Inferior parietal cortex (tissue), 1 donor: ENCODE measurements around the gene TBC1D32.
A peak's percentile ranks its signal among the peaks of the same experiment; 100 is the strongest.
"Not testable (repeated sequence)": the region's sequence is repeated elsewhere in the genome, so short reads cannot be mapped to it uniquely, and the experiment has no call there.

Experiments
- DNase-seq: peaks from one replicate; pipeline ENCODE4 v3.0.0-alpha.2; 2016; ENCODE audit errors: extremely low spot score

Gene TBC1D32

DNA sequence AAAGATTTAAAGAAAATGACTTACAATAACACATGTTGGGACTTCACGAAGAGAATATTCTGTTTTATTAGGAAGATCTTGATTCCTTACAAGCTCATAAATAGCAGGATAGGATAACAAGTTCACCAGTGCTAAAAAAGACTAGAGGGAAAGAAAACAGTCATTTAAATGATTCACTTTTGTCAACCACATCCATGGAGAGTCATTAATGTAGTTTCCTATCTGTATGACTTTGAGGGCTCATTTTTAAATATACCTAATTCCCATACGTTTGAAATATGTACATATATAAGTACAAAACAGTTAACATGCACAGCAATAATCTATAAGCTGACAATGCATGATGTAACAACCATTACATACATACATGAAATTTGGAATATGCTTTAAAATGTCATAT is 111.1 kb downstream of the TBC1D32 start:
- DNase-seq, result no peak

DNA sequence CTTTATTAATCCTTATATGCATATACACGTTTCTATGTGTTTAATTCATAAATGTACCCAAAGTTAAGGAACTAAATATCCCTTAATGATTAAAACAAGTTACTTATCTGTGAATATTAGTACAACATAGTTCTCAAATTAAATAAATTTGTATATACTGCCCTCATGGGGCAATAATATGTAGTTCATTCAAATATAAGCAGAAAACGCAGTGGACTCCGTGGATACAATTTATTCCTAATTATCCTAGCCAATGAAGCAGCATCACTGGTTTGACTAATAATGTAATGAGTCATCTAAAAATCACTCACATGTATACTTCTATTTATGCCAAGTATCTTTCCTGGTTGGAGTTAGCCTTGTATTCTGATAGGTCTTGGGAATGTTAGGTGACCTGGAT is 111.6 kb downstream of the TBC1D32 start:
- DNase-seq, result peak; percentile 70

DNA sequence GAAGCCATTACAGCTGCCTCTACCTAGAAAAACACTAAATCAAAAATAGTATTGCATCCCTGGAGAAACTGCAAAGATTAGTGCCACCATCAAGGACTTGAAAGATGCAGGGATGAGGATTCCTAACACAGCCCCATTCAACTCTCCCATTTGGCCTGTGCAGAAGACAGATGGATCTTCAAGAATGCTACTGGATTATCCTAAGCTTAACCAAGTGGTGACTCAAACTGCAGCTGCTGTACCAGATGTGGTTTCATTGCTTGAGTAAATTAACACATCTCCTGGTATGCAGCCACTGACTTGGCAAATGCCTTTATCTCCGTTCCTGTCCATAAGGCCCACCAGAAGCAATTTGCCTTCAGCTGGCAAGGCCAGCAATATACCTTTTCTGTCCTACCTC is 117.4 kb downstream of the TBC1D32 start:
- DNase-seq, result no peak

DNA sequence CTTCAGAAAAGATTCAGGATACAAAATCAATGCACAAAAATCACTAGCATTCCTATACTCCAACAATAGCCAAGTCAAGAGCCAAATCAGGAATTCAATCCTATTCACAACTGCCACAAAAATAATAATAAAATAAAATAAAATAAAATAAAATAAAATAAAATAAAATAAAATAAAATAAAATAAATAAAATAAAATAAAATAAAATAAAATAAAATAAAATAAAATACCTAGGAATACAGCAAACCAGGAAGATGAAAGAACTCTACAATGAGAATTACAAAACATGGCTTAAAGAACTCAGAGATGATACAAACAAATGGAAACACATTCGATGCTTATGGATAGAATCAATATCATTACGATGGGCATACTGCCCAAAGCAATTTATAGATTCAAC is 120.9 kb downstream of the TBC1D32 start:
- not testable (repeated sequence) for DNase-seq

DNA sequence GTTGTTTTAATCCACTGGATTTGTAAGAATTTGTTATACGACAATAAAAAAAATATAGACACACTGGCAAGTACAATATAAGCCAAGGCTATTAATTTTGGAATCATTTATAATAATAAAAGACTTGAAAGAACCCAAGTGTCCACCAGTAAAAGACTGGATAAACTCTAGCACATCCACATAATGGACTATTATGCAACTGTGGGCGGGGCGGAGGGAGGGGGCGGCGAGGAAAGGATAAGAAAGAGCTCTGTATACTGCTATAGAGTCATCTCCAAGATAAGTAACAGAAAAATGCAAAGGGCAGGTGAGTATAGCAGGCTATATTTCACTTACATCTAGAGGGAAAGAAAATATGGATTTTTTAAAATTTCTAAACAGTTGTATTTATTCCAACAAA is 123.3 kb downstream of the TBC1D32 start:
- no peak for DNase-seq

DNA sequence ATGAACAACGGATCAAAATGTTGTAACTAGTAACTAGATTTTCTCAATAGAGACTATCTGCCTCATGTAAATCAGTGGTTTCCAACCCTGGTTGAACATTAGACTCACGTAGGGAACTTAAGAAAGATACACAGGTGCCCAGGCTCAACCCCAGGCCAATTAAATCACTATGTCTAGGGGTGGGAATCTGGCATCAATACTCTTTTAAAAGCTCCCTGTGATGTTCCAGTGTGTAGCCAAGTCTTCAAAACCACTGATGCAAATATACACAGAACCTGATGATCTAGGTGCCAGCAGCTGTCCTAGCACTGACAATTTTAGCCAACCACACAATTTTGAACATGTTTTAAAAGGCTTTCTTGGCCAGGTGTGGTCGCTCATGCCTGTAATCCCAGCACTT is 128.7 kb downstream of the TBC1D32 start:
- DNase-seq, result no peak

DNA sequence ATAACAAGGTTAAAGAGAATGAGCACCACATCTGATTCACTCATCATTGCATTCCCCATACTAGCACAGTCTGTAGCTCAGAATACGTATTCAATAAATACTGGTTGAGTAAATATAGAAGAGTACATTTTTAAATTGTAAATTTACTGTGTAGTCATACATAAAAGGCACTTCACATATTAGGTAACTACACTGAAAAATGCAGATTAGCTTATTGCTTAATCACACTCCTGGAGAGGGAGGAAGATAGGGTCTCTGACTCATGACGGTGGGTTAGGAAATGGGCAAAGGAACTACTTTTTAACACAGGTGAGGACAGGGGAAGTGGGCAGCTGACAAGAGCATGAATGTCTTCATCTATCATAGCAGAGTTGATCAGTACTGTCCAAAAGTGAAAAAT is 133.2 kb downstream of the TBC1D32 start:
- DNase-seq, result no peak

DNA sequence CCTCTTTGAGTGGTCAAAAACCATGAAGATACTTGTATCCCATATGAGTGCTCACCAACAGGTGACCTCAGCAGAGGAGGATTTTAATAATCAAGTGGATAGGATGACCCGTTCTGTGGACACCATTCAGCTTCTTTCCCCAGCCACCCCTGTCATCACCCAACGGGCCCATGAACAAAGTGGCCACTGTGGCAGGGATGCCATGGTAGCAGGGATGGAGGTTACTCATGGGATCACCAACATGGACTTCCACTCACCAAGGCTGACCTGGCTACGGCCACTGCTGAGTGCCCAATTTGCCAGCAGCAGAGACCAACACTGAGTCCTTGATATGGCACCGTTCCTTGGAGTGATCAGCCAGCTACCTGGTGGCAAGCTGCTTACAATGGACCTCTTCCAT is 138.2 kb downstream of the TBC1D32 start:
- DNase-seq, result not testable (repeated sequence)

DNA sequence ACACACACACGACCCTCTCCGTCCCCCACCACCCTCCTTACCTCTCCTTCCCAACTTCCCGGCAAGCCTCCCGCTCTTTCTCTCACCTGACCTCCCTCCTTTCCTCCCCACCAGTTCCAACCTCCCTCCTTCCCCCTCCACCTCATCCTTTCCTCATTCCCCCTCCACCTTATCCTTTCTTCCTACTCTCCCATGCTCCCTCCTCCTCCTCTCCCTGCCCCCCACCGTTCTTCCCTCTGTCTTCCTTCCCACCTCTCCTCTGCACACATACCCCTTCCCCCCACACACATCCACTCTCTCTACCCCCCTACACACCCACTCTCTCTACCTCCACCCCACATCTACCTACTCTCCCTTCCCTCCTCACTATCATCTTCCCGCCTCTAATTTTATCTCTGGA is 144.2 kb downstream of the TBC1D32 start:
- no peak for DNase-seq

DNA sequence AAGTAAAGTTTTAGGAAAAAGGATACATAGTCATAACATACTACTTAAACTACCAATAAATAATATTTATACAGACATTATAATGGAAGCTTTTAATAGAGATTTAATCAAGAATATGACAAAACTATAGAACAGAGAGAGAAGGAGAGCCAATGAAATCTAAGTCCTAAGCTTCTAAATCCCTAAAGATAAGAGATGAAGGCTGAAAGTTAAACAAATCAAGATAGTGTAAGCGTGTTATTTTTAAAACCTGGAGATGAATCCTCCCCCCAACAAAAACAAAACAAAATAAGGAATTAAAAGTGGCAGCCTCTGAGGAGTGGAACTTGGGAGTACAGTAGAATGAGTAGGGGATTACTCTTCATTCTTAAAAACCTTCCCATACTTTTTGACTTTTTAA is 145.9 kb downstream of the TBC1D32 start:
- no peak for DNase-seq

DNA sequence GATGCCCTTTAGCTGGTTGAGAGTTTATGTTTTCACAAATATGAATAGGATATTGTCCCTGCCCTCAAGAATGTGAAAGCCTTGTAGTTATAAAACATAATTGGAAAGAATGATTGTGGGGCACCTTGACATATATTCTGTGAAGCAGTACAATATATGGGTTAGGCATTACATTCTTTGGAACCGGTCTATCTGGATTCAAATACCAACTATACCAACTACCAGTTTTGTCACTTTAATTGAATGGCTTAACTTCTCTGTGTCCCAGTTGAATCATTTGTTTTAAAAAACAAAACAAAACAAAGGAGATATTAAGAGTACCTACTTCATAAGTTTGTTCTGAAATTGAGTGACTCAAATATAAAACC is 146.5 kb downstream of the TBC1D32 start:
- no peak for DNase-seq

DNA sequence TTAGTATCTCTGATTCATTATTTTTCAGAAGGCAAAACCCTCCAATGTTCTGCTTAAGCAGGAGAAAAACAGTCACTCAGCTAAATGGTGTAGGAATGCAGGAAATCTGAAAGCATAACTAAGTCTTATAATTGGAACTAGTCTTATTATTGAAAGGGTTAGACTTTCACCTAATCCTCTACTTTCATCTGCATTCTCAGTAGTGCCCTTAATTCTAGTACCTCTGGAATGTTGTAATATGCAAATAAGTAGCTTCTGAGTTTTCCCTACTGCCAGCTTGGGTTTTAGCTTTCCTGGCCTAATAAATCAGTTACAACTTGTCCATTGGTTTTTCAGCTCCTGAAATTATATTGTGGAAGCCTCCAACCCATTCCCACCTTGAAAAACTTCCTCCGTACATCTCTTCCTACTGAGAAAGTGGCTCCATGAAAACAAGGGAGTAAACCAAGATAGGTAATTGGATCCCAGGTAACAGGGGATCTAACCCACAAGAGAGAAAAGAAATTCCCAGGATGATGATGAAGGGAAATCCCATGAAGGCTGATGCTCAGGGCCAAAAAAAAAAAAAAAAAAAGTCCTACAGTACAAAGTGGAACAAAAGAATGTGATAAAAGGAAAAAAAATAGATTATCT is 147.0 kb downstream of the TBC1D32 start:
- no peak for DNase-seq

DNA sequence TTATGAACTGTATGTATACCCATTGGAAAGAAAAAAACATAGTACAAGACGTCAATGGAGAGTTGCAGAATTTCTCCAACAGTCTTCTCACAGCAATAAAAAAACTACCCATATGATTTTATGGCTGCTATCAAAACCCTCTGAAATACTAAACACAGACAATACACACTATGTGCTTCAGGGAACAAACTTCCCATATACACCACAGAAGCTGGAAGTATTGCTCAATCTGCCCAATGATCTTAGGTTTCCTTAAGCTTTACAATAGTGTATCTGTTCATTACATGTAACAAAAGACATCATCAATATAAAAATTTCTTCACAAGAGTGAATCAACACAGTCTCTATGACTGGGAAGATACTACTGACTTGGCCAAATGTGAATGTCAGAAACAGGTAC is 150.5 kb downstream of the TBC1D32 start:
- DNase-seq, result no peak

DNA sequence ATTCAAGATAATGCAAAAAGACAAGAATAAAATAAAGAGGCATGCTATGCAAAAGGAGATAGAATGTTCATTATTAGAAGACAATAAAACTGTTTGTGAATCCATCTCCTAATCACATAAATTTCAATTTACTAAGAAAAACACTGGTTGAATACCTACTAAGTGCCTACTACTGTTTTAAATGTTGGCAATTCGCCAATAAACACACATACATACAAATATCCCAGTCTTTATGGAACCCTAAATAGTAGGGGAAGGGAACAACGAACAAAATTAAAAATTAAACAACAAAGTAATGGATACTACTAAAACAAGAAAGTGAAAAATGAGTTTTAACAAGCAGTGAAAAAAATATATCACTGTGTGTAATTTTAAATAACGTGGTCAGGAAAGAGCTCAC is 158.5 kb downstream of the TBC1D32 start:
- DNase-seq, result no peak

DNA sequence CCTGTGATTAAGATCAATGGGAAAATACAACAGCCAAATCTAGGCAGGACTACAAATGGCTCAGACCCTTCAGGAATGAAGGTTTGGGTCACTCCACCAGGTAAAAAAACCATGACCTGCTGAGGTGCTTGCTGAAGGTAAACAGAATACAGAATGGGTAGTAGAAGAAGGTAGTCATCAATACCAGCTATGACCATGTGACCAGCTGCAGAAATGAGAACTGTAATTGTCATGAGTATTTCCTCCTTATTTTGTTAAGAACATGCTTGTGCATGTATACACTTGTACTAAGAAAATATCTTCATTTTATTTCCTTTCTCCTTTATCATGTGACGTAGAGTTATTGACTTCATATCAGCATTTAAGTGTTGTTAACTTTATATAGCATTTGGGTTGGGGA is 161.8 kb downstream of the TBC1D32 start:
- DNase-seq, result not testable (repeated sequence)

DNA sequence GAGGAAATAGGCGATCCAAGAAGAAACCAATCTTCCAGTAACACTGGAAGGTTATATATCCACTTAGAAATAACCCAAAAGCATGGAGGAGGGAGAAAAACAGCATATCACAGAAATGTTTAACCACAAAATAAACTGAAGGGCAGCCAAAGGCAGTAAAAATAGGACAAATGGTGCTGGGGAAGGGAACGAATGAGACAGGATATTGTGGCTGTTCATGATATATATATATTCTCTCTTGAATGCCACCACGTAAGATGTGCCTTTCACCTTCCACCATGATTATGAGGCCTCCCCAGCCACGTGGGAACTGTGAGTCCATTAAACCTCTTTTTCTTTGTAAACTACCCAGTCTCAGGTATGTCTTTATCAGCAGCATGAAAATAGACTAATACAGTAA is 162.4 kb downstream of the TBC1D32 start:
- DNase-seq, result no peak

DNA sequence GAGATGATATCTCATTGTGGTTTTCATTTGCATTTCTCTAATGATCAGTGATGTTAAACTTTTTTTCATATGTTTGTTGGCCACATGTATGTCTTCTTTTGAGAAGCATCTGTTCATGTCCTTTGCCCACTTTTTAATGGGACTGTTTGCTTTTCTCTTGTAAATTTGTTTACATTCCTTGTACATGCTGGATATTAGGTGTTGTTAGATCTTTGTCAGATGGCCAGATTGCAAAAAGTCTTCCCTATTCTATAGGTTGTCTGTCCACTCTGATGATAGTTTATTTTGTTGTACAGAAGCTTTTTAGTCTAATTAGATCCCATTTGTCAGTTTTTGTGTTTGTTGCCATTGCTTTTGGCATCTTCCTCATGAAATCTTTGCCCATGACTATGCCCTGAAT is 172.4 kb downstream of the TBC1D32 start:
- no peak for DNase-seq

DNA sequence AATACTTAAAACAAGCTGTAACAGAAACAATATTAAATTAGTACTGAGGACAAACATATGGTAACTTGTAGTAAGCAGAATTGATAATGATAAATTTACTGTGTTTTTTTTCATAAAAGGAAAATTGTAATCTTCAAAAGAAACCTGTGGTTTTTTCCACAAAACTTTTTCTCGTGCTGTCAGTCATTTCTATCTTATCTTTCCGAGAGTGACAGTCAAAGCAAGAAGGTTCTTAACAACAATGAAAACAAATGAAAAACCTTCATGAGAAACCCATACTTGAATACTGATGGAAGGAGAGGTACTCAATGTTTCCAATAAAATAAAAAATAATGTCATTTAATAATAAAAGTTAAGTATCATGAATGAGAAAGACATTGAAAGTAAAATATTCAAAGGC is 174.0 kb downstream of the TBC1D32 start:
- DNase-seq, result no peak

DNA sequence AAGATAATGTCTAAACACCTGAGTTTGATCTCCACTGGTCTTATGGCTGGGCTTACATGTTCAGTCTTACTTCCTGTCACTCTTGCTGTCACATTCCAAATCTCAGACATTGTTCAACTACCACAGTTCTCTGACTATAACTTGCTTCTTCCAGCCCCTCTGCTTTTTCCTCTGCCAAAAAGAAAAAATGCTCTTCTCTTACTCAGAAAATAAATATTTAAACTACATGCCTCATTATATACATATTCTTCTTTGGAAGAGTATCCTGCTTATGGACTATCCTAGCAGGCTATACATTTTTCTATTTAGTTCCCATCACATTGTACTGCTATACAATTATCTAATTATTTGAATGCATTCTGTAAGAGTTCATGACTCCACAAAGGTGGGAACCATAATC is 175.4 kb downstream of the TBC1D32 start:
- DNase-seq, result no peak

DNA sequence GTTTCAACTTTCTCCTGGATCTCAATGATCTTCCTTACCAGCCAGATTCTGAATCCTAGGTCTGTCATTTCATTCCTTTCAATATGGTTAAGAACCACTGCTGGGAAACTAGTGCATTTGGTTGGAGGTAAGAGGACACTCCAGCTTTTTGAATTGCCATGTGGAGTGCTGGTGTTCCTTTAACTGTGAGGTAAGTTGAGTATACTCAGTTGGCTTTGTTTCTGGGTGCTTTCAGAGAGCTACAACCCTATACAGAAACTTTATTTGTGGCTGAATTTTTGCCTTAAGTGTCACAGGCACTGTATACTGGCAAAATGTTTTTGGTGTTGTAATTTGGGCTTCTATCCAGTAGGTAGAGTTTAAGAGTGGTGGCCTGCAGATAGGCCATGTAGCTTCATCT is 175.8 kb downstream of the TBC1D32 start:
- DNase-seq, result no peak

DNA sequence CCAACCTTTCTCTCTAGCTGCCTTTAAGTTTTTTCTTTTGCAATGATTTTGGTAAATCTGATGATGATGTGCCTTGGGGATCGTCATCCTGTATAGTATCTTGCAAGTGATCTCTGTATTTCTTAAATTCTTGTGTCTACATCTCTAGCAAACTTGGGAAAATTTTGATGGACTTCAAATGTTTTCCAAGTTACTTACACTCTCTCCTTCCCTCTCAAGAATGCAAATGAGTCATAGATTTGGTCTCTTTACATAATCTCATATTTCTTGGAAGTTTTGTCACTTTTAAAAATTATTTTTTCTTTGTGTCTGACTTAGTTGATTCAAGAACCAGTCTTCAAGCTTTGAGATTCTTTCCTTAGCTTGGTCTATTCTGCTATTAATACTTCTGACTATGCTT is 176.4 kb downstream of the TBC1D32 start:
- DNase-seq, result no peak

DNA sequence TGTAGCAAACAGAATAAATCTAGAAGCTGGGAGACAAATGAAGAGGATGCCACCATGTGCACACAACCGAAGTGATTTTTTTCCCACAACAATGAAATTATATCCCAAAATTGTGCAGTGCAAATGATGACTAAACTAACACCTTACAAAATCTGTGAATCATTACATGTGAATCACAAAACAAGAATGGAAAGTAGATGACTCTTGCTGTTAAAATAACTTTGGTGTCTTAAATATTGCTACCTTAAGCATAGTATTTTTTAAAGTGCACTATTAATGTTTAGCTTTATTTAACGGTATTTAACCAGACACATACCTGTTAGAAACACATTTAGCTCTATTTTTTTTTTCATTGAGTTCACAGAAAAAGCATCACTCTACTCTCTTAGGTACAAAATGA is 190.8 kb downstream of the TBC1D32 start:
- DNase-seq, result peak; percentile 42

DNA sequence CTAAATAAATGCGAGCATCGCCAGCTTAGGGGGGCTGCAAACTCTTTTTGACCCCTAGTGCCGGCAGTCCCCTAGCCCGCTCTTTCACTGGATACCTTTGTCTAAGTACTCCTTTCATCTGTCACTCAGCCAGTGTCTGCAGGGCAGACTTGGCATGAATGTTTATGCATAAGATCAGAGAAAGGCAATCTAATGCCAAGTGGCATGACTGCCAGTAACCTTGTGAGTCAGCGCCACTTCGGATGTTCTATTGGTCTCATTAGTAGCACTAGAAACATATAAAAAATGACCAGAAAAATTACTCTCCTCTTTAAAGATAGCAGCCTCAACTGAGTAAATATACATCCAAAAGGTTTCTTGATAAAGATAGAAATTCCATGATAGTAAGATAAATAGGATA is 192.2 kb downstream of the TBC1D32 start:
- DNase-seq, result no peak

DNA sequence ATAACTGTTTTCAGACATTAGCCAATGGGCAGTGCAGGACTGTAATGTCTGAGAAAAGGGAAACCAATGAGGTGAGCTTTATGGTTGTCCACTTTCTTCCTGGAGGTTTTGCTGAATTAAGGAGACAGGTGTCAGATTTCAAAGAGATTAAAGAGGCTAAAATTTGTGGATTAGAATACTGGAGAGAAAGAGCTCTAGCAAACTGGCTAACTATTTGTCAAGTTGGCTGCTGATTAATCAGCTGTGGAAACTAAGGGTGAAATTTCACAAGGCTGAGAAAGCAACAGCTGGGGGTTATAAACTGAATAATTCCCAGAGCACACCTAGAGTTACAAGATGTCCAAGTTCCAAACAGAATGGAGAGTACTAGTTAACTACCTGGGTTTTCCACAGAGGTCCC is 198.9 kb downstream of the TBC1D32 start:
- DNase-seq, result no peak

DNA sequence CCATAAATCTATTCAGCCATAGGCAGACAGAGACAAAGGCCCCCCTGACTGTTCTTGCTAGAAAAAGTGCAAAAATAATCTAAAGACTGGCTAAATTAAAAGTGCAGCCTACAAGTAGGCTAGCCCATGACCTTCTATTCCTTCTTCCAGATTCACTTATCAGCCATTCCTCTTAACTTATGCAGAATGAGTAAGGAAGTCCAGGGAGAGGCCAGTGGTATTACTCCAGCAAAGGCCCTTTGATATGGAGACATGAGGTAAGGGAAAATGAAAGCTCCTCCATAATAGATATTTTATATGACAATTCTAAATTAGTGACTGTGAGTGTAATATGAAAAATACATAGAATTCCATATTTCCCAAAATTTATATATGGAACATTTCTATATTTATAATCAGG is 199.4 kb downstream of the TBC1D32 start:
- no peak for DNase-seq
